ENCODE results near the gene GAPVD1.
"Not testable (repeated sequence)": the region's sequence is repeated elsewhere in the genome, so short reads cannot be mapped to it uniquely, and the experiment has no call there.

GAPVD1 gene

GRCh38 chr9:125366676-125367075, 105.0 kb downstream of the GAPVD1 start:
- no peak for DNase-seq (ENCODE audit: low read depth in 2 of 3, low spot score in 2 of 3)

- no peak for DNase-seq (ENCODE audit: low read depth in 2 of 3, low spot score in 2 of 3)
These were observed 109.2 kb downstream of the GAPVD1 start for GRCh38 chr9:125370786-125371185.

GRCh38 chr9:125372441-125373226, 111.0 kb downstream of the GAPVD1 start:
- DNase-seq (ENCODE audit: low read depth in 2 of 3, low spot score in 2 of 3): no peak

- peak; percentile 20 to 48 (median 23) for DNase-seq (ENCODE audit: low read depth in 2 of 3, low spot score in 2 of 3)
These were observed 113.0 kb downstream of the GAPVD1 start for GRCh38 chr9:125374443-125375309.

DNA sequence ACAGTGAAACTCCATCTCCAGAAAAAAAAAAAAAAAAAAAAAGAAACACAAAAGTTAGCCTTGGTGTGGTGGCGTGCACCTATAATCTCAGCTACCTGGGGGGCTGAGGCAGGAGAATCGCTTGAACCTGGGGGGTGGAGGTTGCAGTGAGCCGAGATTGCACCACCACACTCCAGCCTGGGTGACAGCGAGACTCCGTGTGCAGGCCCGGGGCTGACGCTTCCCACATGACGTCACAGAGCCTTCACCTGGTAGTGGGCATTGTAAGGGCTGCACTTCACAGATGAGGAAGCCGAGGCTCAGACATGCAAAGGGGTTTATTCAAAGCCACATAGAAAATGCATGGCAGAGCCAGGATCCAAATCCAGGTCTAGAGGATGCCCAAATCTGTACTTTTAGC, 114.2 kb downstream of the GAPVD1 start:
- DNase-seq (ENCODE audit: low read depth in 2 of 3, low spot score in 2 of 3): no peak

DNA sequence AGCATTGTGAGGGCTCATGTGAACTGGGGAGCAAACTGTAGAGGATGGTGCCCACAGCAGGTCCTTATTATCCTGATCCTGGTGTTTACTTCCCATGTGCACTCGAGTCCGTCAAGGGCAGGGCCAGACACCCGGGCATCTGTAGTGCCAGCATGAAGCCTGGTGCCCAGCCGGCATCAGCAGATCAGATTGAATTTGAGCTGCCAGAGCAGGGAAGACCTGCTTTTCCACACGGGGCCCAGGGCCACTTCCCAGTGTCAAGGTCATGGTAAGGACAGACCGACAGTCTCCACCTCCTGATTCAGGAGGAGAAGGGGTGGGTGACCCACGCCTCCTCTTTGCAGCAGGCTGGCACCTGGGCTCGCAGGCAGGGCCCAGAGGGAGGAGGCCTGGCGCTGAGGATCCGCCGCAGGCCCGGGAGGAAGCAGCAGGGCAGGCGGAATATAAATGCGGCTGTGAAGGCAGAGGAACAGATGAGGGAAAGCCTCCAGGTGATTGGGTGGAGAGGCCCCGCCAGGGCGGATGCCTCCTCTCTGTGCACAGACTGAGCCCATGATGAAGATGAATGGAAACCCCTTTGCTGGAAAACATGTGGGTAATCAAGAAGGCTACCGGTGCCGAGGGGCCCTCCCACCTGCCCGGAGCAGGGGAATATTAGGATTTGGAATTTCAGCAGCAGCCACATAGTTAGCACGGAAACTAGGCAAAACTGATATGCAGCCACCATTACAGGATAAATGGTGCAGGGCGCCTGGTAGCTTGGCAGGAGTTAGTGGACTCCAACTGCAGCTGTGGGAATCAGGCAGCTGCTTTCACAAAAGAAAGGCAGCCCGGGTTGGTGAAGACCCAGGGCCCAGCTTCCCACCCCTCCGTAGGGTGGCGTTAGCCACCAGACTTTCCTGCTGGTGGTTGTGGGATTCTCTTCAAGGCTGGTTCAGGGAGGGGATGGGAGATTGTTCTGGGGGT, 114.9 kb downstream of the GAPVD1 start:
- DNase-seq (ENCODE audit: low read depth in 2 of 3, low spot score in 2 of 3): no peak

DNA sequence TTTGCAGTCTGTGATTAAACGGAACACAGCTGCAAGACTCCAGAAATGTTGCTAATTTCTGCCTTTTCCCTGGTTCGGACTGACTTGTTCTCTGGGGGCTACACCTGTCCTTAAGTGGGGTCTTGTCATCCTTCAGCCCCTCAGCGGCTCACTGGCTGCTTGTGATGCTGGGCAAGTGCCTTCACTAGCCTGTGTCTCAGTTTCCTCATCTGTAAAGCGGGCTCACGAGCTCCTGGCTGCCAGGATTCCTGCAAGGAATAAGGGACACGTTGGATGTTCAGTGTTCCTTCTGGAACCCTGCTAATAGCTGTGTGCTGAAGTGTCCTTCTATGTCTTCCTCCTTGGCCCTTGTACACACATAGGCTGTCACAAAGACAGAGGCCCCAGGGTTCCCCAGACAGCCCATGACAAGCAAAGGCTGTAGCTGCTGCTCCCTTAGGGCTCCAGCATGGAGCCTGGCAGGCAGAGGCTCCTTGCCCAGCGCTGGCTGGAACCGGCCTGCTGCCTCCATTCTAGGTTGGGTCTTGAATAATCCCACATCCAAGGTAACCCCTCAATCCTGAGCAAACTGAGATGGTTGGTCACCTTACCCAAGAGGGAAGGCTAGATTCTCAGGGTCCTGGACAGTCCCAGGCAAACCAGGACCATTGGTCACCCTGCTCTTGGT, 116.1 kb downstream of the GAPVD1 start:
- DNase-seq (ENCODE audit: low read depth in 2 of 3, low spot score in 2 of 3): no peak

DNA sequence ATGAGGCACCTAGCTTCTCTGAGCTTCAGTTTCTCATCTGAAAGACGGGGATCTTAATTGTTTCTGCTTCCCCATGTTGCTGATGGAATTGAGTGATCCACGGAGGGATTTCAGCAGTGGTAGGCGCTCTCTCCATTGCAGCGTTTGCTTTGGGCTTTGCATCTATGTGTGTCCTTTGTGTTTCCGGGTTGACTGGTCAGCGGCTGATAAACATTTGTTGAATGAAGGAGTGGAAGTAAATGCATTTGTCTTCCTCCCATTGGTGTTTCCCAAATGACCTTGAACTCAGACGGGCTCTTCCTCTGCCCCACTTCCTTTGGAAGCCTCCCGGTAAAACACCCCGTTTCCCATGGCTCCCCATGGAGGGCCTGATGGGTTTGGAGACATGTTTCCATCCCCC, 117.2 kb downstream of the GAPVD1 start:
- no peak for DNase-seq (ENCODE audit: low read depth in 2 of 3, low spot score in 2 of 3)

- DNase-seq (ENCODE audit: low read depth in 2 of 3, low spot score in 2 of 3): no peak
These were observed 117.6 kb downstream of the GAPVD1 start for GRCh38 chr9:125379208-125379607.

- no peak for DNase-seq (ENCODE audit: low read depth in 2 of 3, low spot score in 2 of 3)
These were observed 118.8 kb downstream of the GAPVD1 start for GRCh38 chr9:125380406-125380805.

- no peak for DNase-seq (ENCODE audit: low read depth in 2 of 3, low spot score in 2 of 3)
These were observed 126.4 kb downstream of the GAPVD1 start for GRCh38 chr9:125387861-125388524.

GRCh38 chr9:125388978-125389377, 127.4 kb downstream of the GAPVD1 start:
- DNase-seq (ENCODE audit: low read depth in 2 of 3, low spot score in 2 of 3): no peak

GRCh38 chr9:125391704-125392103, 130.1 kb downstream of the GAPVD1 start:
- DNase-seq (ENCODE audit: low read depth in 2 of 3, low spot score in 2 of 3): no peak

GRCh38 chr9:125393426-125393825, 131.8 kb downstream of the GAPVD1 start:
- no peak for DNase-seq (ENCODE audit: low read depth in 2 of 3, low spot score in 2 of 3)

DNA sequence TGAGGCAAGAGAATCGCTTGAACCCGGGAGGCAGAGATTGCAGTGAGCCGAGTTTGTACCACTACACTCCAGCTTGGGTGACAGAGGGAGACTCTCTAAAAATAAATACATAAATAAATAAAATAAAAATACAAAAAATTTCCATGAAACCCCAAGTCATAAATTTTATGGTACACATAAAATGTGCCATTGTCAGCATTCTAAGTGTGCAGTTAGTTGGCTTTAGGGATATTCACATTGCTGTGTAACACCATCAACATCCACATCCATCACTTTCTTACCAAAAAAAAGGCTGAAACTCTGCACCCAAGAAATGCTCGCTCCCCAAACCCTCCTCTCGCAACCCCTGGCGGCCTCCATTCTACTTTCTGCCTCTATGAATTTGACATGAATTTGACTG, 135.2 kb downstream of the GAPVD1 start:
- DNase-seq (ENCODE audit: low read depth in 2 of 3, low spot score in 2 of 3): no peak

- DNase-seq (ENCODE audit: low read depth in 2 of 3, low spot score in 2 of 3): no peak
These were observed 136.1 kb downstream of the GAPVD1 start for GRCh38 chr9:125397736-125398135.

DNA sequence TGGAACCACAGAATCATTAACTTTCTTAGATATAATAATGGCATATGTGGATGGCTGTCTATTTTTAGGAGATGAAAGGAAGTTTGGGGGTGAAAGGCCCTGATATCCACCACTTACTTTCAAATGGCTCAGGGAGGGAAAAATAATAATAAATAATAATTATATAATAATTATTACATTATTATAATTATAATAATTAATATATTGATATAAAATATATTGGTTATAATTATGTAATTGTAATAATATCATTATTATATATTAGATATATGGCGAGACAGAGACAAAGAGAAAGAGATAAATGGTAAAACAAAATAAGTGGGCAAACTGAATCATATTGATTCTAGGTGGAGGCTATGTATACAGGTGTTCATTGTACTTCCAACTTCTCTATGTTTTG, 136.6 kb downstream of the GAPVD1 start:
- no peak for DNase-seq (ENCODE audit: low read depth in 2 of 3, low spot score in 2 of 3)

DNA sequence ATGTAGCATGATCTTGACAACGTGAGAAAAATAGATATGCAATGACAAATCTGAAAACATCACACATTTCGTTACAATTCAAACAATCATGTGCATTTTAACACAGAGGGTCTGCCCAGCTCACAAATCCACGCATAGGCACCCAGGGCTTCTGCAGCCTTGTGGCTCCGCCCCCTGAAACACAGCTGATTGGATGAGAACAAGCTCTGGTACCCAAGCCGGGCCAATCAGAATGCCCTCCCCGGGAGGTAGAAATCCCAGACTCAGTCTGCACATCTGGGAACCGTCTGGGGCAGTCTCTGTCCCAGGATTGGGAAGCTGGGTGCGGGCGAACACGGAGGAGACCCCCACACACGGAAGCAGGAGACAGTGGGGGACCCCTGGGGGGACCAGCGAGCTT, 137.5 kb downstream of the GAPVD1 start:
- DNase-seq (ENCODE audit: low read depth in 2 of 3, low spot score in 2 of 3): no peak

DNA sequence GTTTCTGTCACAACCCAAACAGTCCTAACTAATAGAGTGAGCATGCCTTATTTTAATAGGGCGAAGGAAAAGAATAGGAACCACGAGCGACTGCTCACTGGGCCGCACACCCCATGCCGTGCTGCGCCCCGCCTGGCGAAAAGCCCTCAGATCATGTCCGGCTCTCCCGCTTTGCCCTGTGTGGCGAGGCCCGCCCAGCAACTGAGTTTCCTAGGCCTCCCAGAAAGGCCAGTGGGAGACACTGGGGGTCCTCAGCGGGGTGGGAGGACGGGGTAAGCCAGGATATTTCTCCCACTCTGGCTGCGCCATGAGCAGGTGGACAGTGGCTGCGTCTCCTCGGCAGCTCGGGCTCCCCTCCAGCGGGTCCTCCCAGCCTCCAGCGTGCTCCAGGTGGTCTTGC, 138.0 kb downstream of the GAPVD1 start:
- DNase-seq (ENCODE audit: low read depth in 2 of 3, low spot score in 2 of 3): no peak

- DNase-seq (ENCODE audit: low read depth in 2 of 3, low spot score in 2 of 3): not testable (repeated sequence)
These were observed 138.6 kb downstream of the GAPVD1 start for GRCh38 chr9:125400232-125400631.
